NCI-H526 (cell line): ENCODE measurements around the gene KCNS1.

Experiments used
- DNase-seq, 2 experiments: peaks; one replicate each; lab custom pipeline; 2025; lab: John Stamatoyannopoulos, UW

KCNS1 gene

GRCh38 chr20:45051204-45052060 lies 49.5 kb downstream of the KCNS1 start:
- no peak for DNase-seq

DNA sequence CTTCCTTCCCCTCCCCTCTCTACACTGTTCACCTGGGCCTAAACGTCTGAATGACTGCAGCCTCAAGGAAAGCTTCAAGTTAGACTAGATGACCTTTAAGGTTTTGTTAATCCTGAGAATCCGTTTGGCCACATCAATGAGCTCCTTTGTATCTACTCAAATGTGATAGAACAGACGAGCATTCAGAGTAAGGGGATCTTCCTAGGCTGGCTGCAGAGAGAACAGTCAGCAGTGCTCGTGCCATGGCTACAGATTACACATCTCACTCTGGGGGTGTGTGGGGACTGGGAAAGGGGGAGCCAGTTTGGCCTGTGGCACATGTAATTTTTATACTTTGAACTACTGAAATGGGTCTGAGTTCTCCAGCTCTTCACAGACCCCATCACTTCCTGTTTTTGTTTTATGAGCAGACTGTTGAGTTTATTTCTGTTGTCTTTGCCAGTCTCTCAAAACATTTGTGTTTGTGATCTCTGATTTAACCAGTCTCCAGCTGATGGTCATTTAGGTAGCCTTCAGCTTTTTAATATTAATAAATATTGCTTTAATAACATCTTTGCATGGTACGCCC lies 50.9 kb downstream of the KCNS1 start:
- peak in 1 of 2 experiments; percentile 13 for DNase-seq

DNA sequence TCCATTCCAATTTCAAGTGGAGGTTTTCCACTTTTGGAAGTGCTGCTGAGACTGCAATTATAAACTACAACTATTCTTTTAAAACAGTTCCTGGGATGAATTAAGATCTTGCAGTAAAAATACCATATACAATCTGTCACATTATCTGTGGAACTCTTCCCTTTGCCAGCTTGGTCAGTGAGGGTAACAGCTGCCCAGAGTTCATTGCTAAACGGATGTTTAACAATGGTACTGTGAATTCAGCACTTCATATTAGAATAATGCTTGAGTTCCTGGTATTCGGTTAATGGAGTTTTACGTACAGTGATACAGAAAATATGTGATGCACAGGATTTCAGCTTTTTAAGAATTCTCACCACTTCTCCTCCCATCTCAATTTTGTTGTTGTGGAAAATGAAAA lies 51.5 kb downstream of the KCNS1 start:
- no peak for DNase-seq

DNA sequence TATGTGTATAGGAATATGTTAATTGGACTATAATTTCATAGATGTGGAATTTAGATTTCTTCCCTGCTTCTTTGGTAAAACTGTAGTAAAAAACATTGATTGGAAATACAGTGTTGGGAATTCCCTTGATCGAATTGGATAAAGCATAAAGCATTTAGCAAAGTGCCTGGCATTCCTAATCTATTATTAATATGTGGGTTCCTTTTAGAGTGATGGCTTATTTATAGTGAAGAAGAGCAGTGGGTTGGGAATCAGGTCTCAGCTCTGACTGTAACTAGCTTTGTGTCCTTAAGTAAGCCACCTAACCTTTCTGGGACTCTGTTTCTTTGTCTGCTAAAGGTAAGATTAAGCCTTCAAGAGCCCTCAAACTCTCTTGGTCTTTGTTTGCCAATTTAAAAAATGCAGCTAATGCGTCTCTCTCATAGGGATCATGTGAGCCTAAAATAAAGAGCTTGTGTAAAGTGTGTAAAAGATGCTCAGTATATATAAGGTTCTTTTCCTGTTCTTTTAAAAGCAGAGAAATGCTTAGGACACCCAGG lies 53.3 kb downstream of the KCNS1 start:
- DNase-seq = no peak

DNA sequence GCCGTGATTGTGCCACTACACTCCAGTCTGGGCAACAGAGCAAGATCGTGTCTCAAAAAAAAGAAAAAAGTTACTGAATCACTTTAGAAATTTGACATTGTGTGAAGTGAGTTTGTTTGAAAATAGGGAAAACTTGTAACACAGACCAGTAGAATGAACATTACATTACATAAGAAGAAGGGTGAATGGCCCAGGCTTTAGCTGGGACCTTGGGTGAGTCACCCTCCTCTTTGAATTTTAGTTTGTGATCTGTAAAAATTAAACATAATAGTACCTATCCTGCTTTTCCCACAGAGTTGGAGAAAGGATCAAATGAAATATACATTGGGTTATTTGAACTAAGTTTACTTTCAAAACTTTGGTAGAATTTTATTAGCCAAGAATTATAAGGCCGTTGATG lies 56.3 kb downstream of the KCNS1 start:
- no peak for DNase-seq

DNA sequence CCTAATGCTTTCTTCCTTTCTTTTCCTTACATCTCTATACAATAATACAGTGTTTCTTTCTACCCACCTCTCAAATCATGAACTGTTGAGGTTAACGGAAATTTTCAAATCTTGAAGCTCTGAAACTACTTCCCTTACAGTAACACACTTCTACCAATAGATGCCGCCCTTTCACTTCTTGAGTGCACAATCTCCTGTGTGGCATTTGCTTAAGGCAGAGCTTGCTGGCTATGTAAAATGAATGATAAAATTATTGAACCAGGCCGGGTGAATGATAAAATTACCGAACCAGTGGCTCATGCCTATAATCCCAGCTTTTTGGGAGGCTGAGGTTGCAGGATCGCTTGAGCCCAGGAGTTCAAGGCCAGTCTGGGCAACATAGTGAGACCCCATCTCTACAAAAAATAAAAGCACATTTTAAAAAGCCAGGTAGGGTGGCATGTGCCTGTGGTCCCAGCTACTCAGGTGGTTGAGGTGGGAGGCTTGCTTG lies 56.8 kb downstream of the KCNS1 start:
- peak; percentile 63 to 91 for DNase-seq

GRCh38 chr20:45042978-45043377 lies 57.9 kb downstream of the KCNS1 start:
- DNase-seq = no peak
